Stomach (tissue), 4 donors: Measurements from ENCODE around the gene LDLRAD3.

Experiments used
- POLR2AphosphoS5 ChIP-seq, 3 donors: sonication (generic); formaldehyde crosslinking; IDR thresholded peaks; one replicate each; pipeline ENCODE4 v1.6.1; 2016; ENCODE audit warnings: antibody characterized with exemption in 3 of 3
- TF ChIP-seq, protein P1 (sequence below), 7 experiments: fragments of 450-650 bp in 4 of 7; fragments of 200-600 bp in 3 of 7; sonication (generic) in 3 of 7; IDR thresholded peaks; one replicate each; pipeline ENCODE4 v1.5.1; 2016 to 2019; ENCODE audit warnings: antibody characterized with exemption in 7 of 7, control low read depth in 2 of 7, mild to moderate bottlenecking in 1 of 7

DNA sequence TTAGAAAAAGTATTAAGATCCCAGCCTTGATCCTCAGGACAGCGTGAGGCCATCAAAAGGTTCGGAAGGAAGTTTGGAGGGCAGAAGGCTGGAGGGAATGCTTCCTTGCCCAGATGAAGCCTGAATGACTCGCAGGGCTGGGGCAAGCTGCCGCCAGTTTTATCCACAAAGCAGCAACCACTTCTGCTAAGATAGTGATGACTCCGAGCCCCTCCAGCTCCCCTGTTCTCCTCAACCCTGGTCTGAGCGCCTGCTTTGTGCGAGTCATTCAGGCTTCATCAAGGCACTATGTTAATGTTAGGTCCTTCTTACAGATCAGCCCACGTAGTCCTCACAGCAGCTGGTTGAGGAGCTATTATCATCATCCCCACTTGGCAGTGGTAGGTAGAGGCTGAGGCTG is 186.5 kb downstream of the LDLRAD3 start:
- TF ChIP-seq, protein P1, sequence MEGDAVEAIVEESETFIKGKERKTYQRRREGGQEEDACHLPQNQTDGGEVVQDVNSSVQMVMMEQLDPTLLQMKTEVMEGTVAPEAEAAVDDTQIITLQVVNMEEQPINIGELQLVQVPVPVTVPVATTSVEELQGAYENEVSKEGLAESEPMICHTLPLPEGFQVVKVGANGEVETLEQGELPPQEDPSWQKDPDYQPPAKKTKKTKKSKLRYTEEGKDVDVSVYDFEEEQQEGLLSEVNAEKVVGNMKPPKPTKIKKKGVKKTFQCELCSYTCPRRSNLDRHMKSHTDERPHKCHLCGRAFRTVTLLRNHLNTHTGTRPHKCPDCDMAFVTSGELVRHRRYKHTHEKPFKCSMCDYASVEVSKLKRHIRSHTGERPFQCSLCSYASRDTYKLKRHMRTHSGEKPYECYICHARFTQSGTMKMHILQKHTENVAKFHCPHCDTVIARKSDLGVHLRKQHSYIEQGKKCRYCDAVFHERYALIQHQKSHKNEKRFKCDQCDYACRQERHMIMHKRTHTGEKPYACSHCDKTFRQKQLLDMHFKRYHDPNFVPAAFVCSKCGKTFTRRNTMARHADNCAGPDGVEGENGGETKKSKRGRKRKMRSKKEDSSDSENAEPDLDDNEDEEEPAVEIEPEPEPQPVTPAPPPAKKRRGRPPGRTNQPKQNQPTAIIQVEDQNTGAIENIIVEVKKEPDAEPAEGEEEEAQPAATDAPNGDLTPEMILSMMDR (IDR thresholded peaks at IDR 0.05) = no peak
- no peak for TF ChIP-seq POLR2AphosphoS5 (IDR thresholded peaks at IDR 0.05)
